NCI-H82 (cell line): ENCODE results near the gene KCNH4.
"Not testable (repeated sequence)": the region's sequence is repeated elsewhere in the genome, so short reads cannot be mapped to it uniquely, and the experiment has no call there.

Experiments
- DNase-seq: peaks from one replicate; lab custom pipeline; 2025; lab: John Stamatoyannopoulos, UW

KCNH4 gene

DNA sequence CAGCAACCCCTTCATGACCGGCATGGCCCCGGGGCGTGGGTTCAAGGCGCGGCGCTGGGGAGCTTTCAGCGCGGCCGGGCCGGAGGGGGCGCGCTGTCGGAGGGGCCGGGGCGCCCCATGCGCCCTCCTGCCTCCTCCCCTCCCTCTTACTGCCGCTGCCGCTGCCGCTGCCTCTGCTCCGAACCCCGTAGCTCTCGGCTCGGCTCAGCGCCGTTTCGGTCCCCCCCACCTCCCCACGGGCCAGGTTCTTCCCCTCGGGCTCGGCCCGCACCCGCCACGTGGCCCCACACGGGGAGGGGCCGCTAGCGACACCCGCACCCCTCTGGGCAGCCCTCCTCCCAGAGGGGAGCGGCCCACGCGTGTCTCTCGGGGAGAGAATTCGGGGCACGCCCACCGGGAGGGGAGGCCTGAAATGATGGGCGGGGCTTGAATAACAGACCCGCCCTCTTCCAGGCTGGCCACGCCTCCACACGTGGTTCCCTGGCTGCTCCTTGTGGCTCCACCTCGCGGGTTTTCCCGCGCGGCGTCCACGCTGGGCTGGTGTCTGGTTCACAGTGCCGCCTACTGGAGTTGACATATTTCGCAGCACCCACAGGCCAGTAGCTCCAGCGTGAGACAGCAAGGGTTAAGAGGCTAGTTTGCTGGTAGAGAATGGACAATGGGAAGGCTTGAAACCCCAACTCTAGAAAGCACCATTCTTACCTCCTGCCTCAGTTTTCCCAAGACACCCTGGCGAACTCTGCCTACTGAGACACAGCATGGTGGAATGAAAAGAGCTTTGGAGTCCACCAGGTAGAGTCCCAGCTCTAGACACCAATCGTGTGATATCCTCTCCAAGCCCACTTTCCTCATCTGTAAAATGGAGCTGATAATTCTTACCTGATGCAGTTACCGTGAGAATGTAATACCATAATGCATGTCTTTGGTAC, at the start of gene KCNH4:
Gene KCNH4 (minus strand): TSS at position 221 of the 929 bp plus-strand sequence. CDS start 197 bp downstream, at position 24.
- DNase-seq, result peak; percentile 96

DNA sequence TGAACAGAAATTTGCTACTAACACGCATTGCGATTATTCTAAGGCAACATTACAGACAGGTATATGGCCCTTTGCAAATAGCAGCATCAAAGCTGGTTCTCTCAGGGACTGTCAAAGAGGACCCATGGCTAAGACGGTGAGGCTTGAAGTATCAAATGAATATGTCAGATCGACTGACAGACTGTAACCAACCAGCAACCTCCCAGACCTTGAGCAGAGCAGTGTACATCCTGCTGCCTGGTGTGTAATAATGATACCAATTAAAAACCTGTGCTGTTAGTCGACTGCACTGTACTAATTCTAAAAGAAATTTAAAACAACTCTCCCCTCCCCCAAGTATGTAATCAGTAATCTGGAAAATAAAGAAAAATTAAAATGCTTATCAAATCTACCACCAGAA, 49.3 kb upstream of the KCNH4 start:
- no peak for DNase-seq

DNA sequence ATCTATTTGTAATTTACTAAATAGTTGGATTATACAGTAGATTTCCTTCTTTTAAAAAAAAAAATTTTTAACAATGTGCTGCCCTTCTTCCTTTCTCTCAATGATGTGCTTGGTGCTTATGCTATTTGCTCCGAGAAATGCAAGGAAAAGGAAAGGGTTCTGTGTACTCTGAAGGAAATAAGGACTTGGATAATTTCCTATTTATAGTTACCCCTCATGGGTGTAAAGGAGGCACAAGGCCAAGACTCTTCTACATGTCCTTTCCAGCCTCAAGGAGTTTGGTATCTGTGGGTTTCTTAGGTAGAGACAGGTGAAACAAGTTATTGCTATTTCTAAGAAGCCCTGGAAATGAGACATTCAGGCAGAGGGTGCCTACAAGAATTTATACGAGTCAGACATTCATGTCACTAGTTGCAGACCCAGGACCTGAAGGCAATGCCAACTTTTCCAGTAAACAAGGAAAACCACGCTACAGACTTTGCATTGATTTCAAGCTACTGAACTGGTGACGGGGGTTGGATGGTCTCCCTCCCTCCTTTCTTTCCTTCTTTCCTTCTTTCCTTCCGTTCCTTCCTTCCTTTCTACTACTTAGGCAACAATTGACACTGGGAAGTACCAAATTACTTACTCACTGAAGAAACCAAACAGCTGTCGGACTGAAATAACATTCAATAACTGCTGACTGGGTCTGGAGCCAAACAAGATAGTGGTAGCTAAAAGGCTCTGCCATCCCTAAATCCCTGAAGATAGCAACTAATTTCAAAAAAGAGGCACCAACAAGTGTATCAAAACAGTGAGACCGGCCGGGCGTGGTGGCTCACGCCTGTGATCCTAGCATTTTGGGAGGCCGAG, 47.1 kb upstream of the KCNH4 start:
- no peak for DNase-seq

GRCh38 chr17:42225646-42226045, 44.7 kb upstream of the KCNH4 start:
- no peak for DNase-seq

GRCh38 chr17:42224651-42225050, 43.7 kb upstream of the KCNH4 start:
- no peak for DNase-seq

DNA sequence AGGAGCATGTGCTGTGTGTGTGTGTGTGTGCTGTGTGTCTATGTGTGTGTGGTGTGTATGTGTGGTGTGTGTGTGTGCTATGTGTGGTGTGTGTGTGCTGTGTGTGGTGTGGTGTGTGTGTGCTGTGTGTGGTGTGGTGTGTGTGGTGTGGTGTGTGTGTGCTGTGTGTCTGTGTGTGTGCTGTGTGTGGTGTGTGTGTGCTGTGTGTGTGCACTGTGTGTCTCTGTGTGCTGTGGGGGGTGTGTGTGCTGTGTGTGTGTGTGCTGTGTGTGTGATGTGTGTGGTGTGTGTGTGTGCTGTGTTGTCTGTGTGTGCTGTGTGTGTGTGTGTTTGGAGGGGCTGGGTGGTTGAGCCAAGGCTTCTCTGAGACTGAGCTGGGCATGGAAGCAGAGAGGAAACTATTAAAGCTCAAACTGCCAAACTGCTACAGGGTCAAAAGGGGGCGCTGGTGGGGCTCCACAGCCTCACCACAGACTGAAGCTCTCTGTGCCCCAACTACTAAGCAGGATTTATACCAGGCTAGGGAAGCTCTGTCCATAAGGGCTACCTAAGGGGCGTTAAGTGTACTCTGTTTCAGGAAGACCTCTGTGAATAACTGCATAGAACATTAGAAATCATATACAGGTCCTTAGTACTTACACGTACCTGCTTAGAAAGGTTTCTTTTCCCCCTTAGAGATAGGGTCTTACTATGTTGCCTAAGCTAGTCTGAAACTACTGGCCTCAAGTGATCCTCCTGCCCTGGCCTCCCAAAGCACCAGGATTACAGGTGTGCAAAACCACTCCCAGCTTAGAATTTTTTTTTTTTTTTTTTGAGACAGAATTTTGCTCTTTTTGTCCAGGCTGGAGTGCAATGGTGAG, 41.2 kb upstream of the KCNH4 start:
- DNase-seq, result peak; percentile 77

- not testable (repeated sequence) for DNase-seq
Measured at GRCh38 chr17:42219280-42219679, 38.3 kb upstream of the KCNH4 start.

DNA sequence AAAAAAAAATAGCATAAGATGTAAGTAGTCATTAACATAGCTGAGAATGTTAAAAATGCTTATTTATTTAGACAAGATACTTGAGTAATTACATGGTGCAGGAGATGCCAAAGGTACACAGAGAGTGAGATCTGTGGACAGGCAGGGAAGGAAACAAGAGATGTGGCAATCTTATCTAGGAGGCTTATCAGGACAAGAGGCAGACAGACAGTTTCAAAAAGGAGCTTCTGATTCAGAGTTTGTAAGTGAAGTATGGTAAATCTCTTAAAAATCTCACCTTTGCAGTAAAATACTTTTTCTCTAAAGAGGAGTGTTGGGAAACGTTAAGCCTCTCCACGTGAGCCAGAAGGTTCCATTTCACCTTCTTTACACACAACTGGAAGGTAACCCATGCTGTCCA, 33.2 kb upstream of the KCNH4 start:
- no peak for DNase-seq

DNA sequence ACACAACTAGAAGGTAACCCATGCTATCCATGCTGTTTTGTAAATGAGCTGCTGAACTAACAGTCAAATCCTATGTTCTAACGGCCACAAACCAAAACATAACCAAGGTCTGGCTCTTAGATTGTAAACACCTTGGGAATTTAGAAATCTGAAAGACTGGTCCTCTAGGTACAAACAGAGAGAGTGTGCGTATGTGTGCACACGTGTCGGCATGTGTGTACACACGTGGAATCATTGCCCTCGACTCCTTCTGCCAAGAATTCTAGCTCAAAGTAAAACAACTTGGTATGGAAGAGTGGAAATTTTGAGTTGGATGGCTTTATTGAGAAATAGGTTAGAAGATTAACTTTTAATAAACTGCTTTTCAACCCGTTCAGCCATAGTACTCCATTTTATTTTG, 31.4 kb upstream of the KCNH4 start:
- DNase-seq, result no peak

- DNase-seq, result not testable (repeated sequence)
Measured at GRCh38 chr17:42211921-42212341, 31.0 kb upstream of the KCNH4 start.

- no peak for DNase-seq
Measured at GRCh38 chr17:42210046-42210445, 29.1 kb upstream of the KCNH4 start.

DNA sequence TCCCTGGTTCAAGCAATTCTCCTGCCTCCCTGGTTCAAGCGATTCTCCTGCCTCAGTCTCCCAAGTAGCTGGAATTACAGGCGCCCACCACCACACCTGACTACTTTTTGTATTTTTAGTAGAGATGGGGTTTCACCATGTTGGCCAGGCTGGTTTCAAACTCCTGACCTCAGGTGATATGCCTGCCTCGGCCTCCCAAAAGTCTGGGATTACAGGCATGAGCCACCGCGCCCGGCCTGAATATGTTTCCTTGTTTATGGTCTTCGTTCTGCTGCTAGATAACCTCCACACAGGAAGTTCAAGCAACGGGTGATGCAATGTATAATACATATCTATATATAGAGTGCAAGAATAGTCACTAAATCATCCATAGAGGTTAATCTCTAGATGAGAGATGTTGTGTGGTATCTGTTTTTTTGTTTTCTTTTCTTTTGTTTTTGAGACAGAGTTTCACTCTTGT, 25.2 kb upstream of the KCNH4 start:
- not testable (repeated sequence) for DNase-seq

GRCh38 chr17:42203354-42203753, 22.4 kb upstream of the KCNH4 start:
- DNase-seq, result no peak

- DNase-seq, result no peak
Measured at GRCh38 chr17:42202696-42203095, 21.8 kb upstream of the KCNH4 start.

GRCh38 chr17:42202159-42202558, 21.2 kb upstream of the KCNH4 start:
- no peak for DNase-seq

DNA sequence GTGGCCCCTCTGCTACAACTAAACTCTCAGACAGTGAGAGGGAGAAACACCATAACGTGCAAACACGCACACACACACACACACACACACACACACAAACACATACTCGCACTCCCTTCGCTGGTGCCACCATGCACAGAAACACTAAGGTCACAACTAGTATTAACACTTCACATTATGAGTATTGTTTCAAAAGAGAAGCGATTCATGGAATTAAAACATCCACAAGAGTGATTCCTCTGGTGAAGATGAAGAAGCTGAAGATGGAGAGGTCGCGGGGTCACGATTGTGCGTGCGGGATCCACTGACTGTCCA, 20.5 kb upstream of the KCNH4 start:
- no peak for DNase-seq

- no peak for DNase-seq
Measured at GRCh38 chr17:42200706-42201457, 19.9 kb upstream of the KCNH4 start.

GRCh38 chr17:42199416-42200011, 18.6 kb upstream of the KCNH4 start:
- DNase-seq, result no peak

GRCh38 chr17:42198897-42199296, 18.0 kb upstream of the KCNH4 start:
- DNase-seq, result no peak

DNA sequence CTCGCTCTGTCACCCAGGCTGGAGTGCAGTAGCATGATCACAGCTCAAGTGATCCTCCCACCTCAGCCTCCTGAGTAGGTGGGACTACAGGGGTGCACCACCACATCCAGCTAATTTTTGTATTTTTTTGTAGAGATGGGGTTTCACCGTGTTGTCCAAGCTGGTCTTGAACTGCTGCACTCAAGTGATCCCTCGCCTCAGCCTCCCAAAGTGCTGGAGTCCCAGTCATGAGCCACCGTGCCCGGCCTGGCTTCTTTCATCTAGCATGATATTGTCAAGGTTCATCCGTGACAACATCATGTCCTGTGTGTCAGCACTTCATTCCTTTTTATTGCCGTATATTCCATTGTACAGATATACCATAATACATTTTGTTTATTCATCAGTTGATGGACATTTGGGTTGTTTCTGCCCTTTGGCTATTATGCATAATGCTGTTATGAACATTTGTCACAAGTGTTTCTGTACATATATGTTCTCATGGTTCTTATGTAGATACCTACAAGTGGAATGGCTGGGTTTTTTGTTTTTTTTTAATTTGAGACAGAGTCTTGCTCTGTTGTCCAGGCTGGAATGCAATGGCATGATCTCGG, 16.7 kb upstream of the KCNH4 start:
- no peak for DNase-seq
